ENCODE data around the gene C1orf87. TPM values are rescaled to one million over a fixed set of nuclear protein-coding genes. Genes with fewer than 3 reads are reported as not detected.
A peak's percentile ranks its signal among the peaks of the same experiment; 100 is the strongest.

Gene C1orf87
- total RNA-seq, 1 experiment from 2014 or later, result not detected

- ChIA-PET POLR2A (ENCODE audit: low non-redundant PET) (no interaction called here), CTCF (no interaction called here)
- Histone ChIP-seq H3K4me3 (ENCODE audit: low read depth, low read length, poor library complexity, severe bottlenecking) (no peak overlapping the region), H3K36me3 (ENCODE audit: insufficient read depth, low read length, poor library complexity, severe bottlenecking) (no peaks in the 10 kb centered on the region), H3K27ac (ENCODE audit: low read depth, low read length, poor library complexity, severe bottlenecking) (no peak overlapping the region), H3K9me3 (ENCODE audit: low read depth, low read length, poor library complexity, severe bottlenecking) (peaks cover 9% of the 10 kb centered on the region), H3K4me1 (ENCODE audit: insufficient read depth, low read length, poor library complexity, severe bottlenecking) (peaks cover 5% of the 10 kb centered on the region), H3K27me3 (replicated peaks; ENCODE audit: insufficient read depth, low read depth, low read length, poor library complexity) (no peaks in the 10 kb centered on the region)
- peak; percentile 58 for DNase-seq (ENCODE audit: low spot score)
- BruUV-seq (replicated peaks), result no TSS peak
- TF ChIP-seq CTCF (conservative IDR thresholded peaks at IDR 0.05; ENCODE audit: low read depth, low read length), result 0 out of 2 replicates have a peak, but pooled peaks have one; percentile 21
- TF ChIP-seq EZH2 (IDR thresholded peaks at IDR 0.05; ENCODE audit: borderline replicate concordance, low read depth, low read length, poor library complexity, severe bottlenecking), result no peak
- intact Hi-C loops (cut with micrococcal nuclease; ENCODE audit: unreplicated experiment), result no loop called here
Measured at GRCh38 chr1:60052601-60053000, 21.0 kb downstream of the C1orf87 start.

- no peaks in the 10 kb centered on the region for H3K27me3 ChIP-seq (replicated peaks; ENCODE audit: insufficient read depth, low read depth, low read length, poor library complexity)
- intact Hi-C loops (cut with micrococcal nuclease; ENCODE audit: unreplicated experiment), result no loop called here
- CTCF ChIA-PET, result no interaction called here
- DNase-seq (ENCODE audit: low spot score), result no peak
- no peak for TF ChIP-seq CTCF (conservative IDR thresholded peaks at IDR 0.05; ENCODE audit: low read depth, low read length)
- no peak for TF ChIP-seq EZH2 (IDR thresholded peaks at IDR 0.05; ENCODE audit: borderline replicate concordance, low read depth, low read length, poor library complexity, severe bottlenecking)
- H3K4me3 ChIP-seq (ENCODE audit: low read depth, low read length, poor library complexity, severe bottlenecking), result no peak overlapping the region
- H3K9me3 ChIP-seq (ENCODE audit: low read depth, low read length, poor library complexity, severe bottlenecking), result peaks cover 9% of the 10 kb centered on the region
- H3K27ac ChIP-seq (ENCODE audit: low read depth, low read length, poor library complexity, severe bottlenecking), result no peak overlapping the region
- POLR2A ChIA-PET (ENCODE audit: low non-redundant PET), result no interaction called here
- no peaks in the 10 kb centered on the region for H3K36me3 ChIP-seq (ENCODE audit: insufficient read depth, low read length, poor library complexity, severe bottlenecking)
- BruUV-seq (replicated peaks), result no TSS peak
- H3K4me1 ChIP-seq (ENCODE audit: insufficient read depth, low read length, poor library complexity, severe bottlenecking), result peaks cover 5% of the 10 kb centered on the region
Measured at GRCh38 chr1:60051191-60051590, 22.4 kb downstream of the C1orf87 start.

- no peak for TF ChIP-seq EZH2 (IDR thresholded peaks at IDR 0.05; ENCODE audit: borderline replicate concordance, low read depth, low read length, poor library complexity, severe bottlenecking)
- TF ChIP-seq CTCF (conservative IDR thresholded peaks at IDR 0.05; ENCODE audit: low read depth, low read length), result no peak
- DNase-seq (ENCODE audit: low spot score), result no peak
- intact Hi-C loops (cut with micrococcal nuclease; ENCODE audit: unreplicated experiment), result no loop called here
- POLR2A ChIA-PET (ENCODE audit: low non-redundant PET), result no interaction called here
- Histone ChIP-seq H3K4me1 (ENCODE audit: insufficient read depth, low read length, poor library complexity, severe bottlenecking) (peaks cover 5% of the 10 kb centered on the region), H3K27me3 (replicated peaks; ENCODE audit: insufficient read depth, low read depth, low read length, poor library complexity) (no peaks in the 10 kb centered on the region), H3K9me3 (ENCODE audit: low read depth, low read length, poor library complexity, severe bottlenecking) (peaks cover 9% of the 10 kb centered on the region), H3K36me3 (ENCODE audit: insufficient read depth, low read length, poor library complexity, severe bottlenecking) (no peaks in the 10 kb centered on the region), H3K4me3 (ENCODE audit: low read depth, low read length, poor library complexity, severe bottlenecking) (no peak overlapping the region), H3K27ac (ENCODE audit: low read depth, low read length, poor library complexity, severe bottlenecking) (no peak overlapping the region)
- BruUV-seq (replicated peaks), result no TSS peak
- CTCF ChIA-PET, result no interaction called here
Measured at GRCh38 chr1:60049188-60049587, 24.4 kb downstream of the C1orf87 start.
